T-helper 17 cell (primary cell): ENCODE data around the gene CNNM2. TPM values are rescaled to one million over a fixed set of nuclear protein-coding genes. Genes with fewer than 3 reads are reported as not detected.

Experiments used
- ATAC-seq: fragments of 150-1000 bp; cut with Tn5 transposase; 2 replicates; pipeline ENCODE4 v1.10.0; 2021; ENCODE audit warnings: mild to moderate bottlenecking, moderate library complexity
- DNase-seq, 3 donors: peaks; one replicate each; pipeline versions ENCODE4 v3.0.0 to v3.0.0-alpha.2; 2020 to 2021
- H3K9me3 ChIP-seq: one replicate; pipeline ENCODE4 v1.7.0; 2013; ENCODE audit warnings: low read length, mild to moderate bottlenecking; ENCODE audit not compliant: control insufficient read depth, poor library complexity, severe bottlenecking
- H3K27ac Mint-ChIP-seq: one replicate; pipeline ENCODE4 v1.8.0; 2022; ENCODE audit warnings: mild to moderate bottlenecking, moderate library complexity, mixed read lengths
- H3K27me3 Mint-ChIP-seq: one replicate; pipeline ENCODE4 v1.8.0; 2022; ENCODE audit warnings: mixed read lengths
- H3K36me3 Mint-ChIP-seq: one replicate; pipeline ENCODE4 v1.8.0; 2022; ENCODE audit warnings: low read depth, mixed read lengths
- H3K4me1 Mint-ChIP-seq: one replicate; pipeline ENCODE4 v1.8.0; 2022; ENCODE audit warnings: mild to moderate bottlenecking, mixed read lengths
- H3K4me3 Mint-ChIP-seq: one replicate; pipeline ENCODE4 v1.8.0; 2022; ENCODE audit warnings: mild to moderate bottlenecking, moderate library complexity, mixed read lengths
- total RNA-seq, 4 donors: library from RNA in 2 of 4; stranded (reverse) in 2 of 4; gene quantifications; one replicate each; pipeline ENCODE4 v1.2.3 and lab custom pipeline; 2022 to 2026

Gene CNNM2
- total RNA-seq (10 to 100 TPM in 1 of 2 donors, 1 to 10 TPM in 1; 9.2 to 12.5 TPM), total RNA-seq (lab: John Stamatoyannopoulos, UW) (19.2 to 20.4 reads per million in 2 donors)

- peaks cover 39% of the 10 kb centered on the region for H3K4me1 Mint-ChIP-seq
- H3K9me3 ChIP-seq, result no peaks in the 10 kb centered on the region
- ATAC-seq (peak; percentile 90), DNase-seq (peak; percentile 97 to 100 (median 99))
- no peaks in the 10 kb centered on the region for H3K36me3 Mint-ChIP-seq
- H3K27ac Mint-ChIP-seq, result peak within 1 kb of the TSS; percentile 87
- peaks cover 7% of the 10 kb centered on the region for H3K27me3 Mint-ChIP-seq
- peak within 1 kb of the TSS; percentile 96 for H3K4me3 Mint-ChIP-seq
Measured at GRCh38 chr10:102917962-102918816, at the start of gene CNNM2. TSS of gene CNNM2 (plus strand) at chr10:102918294. CDS start at chr10:102918481, 187 bp downstream.

GRCh38 chr10:102868911-102869257 is 49.2 kb upstream of the CNNM2 start:
- ATAC-seq, result no peak
- no peak for DNase-seq
- H3K4me1 Mint-ChIP-seq, result peaks cover 10% of the 10 kb centered on the region
- H3K36me3 Mint-ChIP-seq, result peaks cover 5% of the 10 kb centered on the region
- H3K27ac Mint-ChIP-seq, result no peak overlapping the region
- peaks cover 19% of the 10 kb centered on the region for H3K27me3 Mint-ChIP-seq
- H3K9me3 ChIP-seq, result no peaks in the 10 kb centered on the region
- peak overlapping the region; percentile 56 for H3K4me3 Mint-ChIP-seq

- Mint-ChIP-seq H3K4me3 (peak within 1 kb of the TSS; percentile 56), H3K4me1 (peaks cover 10% of the 10 kb centered on the region), H3K36me3 (peaks cover 3% of the 10 kb centered on the region), H3K27ac (peak within 1 kb of the TSS; percentile 67), H3K27me3 (peaks cover 19% of the 10 kb centered on the region)
- ATAC-seq (peak; percentile 54), DNase-seq (no peak)
- H3K9me3 ChIP-seq, result no peaks in the 10 kb centered on the region
Measured at GRCh38 chr10:102869258-102870198, 48.6 kb upstream of the CNNM2 start, which contains the start of gene AS3MT. TSS of gene AS3MT (plus strand) at chr10:102869470. CDS start at chr10:102869593, 123 bp downstream.

- peaks cover 3% of the 10 kb centered on the region for H3K36me3 Mint-ChIP-seq
- DNase-seq (no peak), ATAC-seq (no peak)
- peaks cover 10% of the 10 kb centered on the region for H3K4me1 Mint-ChIP-seq
- H3K4me3 Mint-ChIP-seq, result no peak overlapping the region
- H3K27me3 Mint-ChIP-seq, result peaks cover 19% of the 10 kb centered on the region
- peak overlapping the region; percentile 67 for H3K27ac Mint-ChIP-seq
- no peaks in the 10 kb centered on the region for H3K9me3 ChIP-seq
Measured at GRCh38 chr10:102870221-102870620, 47.9 kb upstream of the CNNM2 start.

- Mint-ChIP-seq H3K27ac (no peak overlapping the region), H3K4me3 (no peak overlapping the region), H3K4me1 (peaks cover 10% of the 10 kb centered on the region), H3K36me3 (peaks cover 3% of the 10 kb centered on the region), H3K27me3 (peaks cover 19% of the 10 kb centered on the region)
- no peak for ATAC-seq
- no peaks in the 10 kb centered on the region for H3K9me3 ChIP-seq
- no peak for DNase-seq
Measured at GRCh38 chr10:102872163-102872562, 45.9 kb upstream of the CNNM2 start.

GRCh38 chr10:102876747-102877153 is 41.3 kb upstream of the CNNM2 start:
- H3K9me3 ChIP-seq, result no peaks in the 10 kb centered on the region
- Mint-ChIP-seq H3K36me3 (no peaks in the 10 kb centered on the region), H3K27me3 (no peaks in the 10 kb centered on the region), H3K4me3 (no peak overlapping the region), H3K27ac (no peak overlapping the region), H3K4me1 (no peaks in the 10 kb centered on the region)
- ATAC-seq (no peak), DNase-seq (no peak)

- H3K9me3 ChIP-seq, result no peaks in the 10 kb centered on the region
- H3K4me3 Mint-ChIP-seq, result no peak overlapping the region
- H3K36me3 Mint-ChIP-seq, result no peaks in the 10 kb centered on the region
- no peak for DNase-seq
- H3K4me1 Mint-ChIP-seq, result no peaks in the 10 kb centered on the region
- no peaks in the 10 kb centered on the region for H3K27me3 Mint-ChIP-seq
- ATAC-seq, result no peak
- H3K27ac Mint-ChIP-seq, result no peak overlapping the region
Measured at GRCh38 chr10:102878629-102879028, 39.5 kb upstream of the CNNM2 start.

GRCh38 chr10:102880256-102880655 is 37.8 kb upstream of the CNNM2 start:
- ATAC-seq (no peak), DNase-seq (no peak)
- no peaks in the 10 kb centered on the region for H3K27me3 Mint-ChIP-seq
- no peaks in the 10 kb centered on the region for H3K4me1 Mint-ChIP-seq
- H3K9me3 ChIP-seq, result no peaks in the 10 kb centered on the region
- H3K36me3 Mint-ChIP-seq, result no peaks in the 10 kb centered on the region
- H3K27ac Mint-ChIP-seq, result no peak overlapping the region
- H3K4me3 Mint-ChIP-seq, result no peak overlapping the region

- H3K4me1 Mint-ChIP-seq, result peaks cover 4% of the 10 kb centered on the region
- no peak for ATAC-seq
Measured at GRCh38 chr10:102888048-102888447, 30.0 kb upstream of the CNNM2 start.

GRCh38 chr10:102894466-102895213 is 23.5 kb upstream of the CNNM2 start:
- no peaks in the 10 kb centered on the region for H3K9me3 ChIP-seq
- no peak for DNase-seq
- no peak for ATAC-seq
- Mint-ChIP-seq H3K36me3 (peaks cover 2% of the 10 kb centered on the region), H3K4me1 (no peaks in the 10 kb centered on the region), H3K27ac (no peak overlapping the region), H3K4me3 (no peak overlapping the region), H3K27me3 (no peaks in the 10 kb centered on the region)

More at GRCh38 chr10:102888048-102888447, 30.0 kb upstream of the CNNM2 start:
- Mint-ChIP-seq H3K27ac (no peak overlapping the region), H3K36me3 (peaks cover 3% of the 10 kb centered on the region), H3K27me3 (no peaks in the 10 kb centered on the region), H3K4me3 (no peak overlapping the region)
- H3K9me3 ChIP-seq, result no peaks in the 10 kb centered on the region
- no peak for DNase-seq

- DNase-seq, result no peak
- H3K4me1 Mint-ChIP-seq, result no peaks in the 10 kb centered on the region
Measured at GRCh38 chr10:102900006-102900405, 18.1 kb upstream of the CNNM2 start.

GRCh38 chr10:102904346-102904745 is 13.7 kb upstream of the CNNM2 start:
- no peak overlapping the region for H3K4me3 Mint-ChIP-seq
- peaks cover 2% of the 10 kb centered on the region for H3K36me3 Mint-ChIP-seq
- H3K27me3 Mint-ChIP-seq, result no peaks in the 10 kb centered on the region
- H3K27ac Mint-ChIP-seq, result no peak overlapping the region
- no peaks in the 10 kb centered on the region for H3K9me3 ChIP-seq
- ATAC-seq (no peak), DNase-seq (no peak)
- no peaks in the 10 kb centered on the region for H3K4me1 Mint-ChIP-seq

More at GRCh38 chr10:102900006-102900405, 18.1 kb upstream of the CNNM2 start:
- Mint-ChIP-seq H3K36me3 (peaks cover 2% of the 10 kb centered on the region), H3K27me3 (no peaks in the 10 kb centered on the region), H3K27ac (no peak overlapping the region), H3K4me3 (no peak overlapping the region)
- H3K9me3 ChIP-seq, result no peaks in the 10 kb centered on the region
- ATAC-seq, result no peak
